ENCODE data around the gene UBE2G1.
A peak's percentile ranks its signal among the peaks of the same experiment; 100 is the strongest.

UBE2G1 gene

GRCh38 chr17:4249452-4250029 is 116.9 kb downstream of the UBE2G1 start:
- no peak overlapping the region for H3K4me3 ChIP-seq (ENCODE audit: low read depth, low read length)
- TF ChIP-seq CTCF (conservative IDR thresholded peaks at IDR 0.05; ENCODE audit: low read depth, low read length), result peak; percentile 73
- DNase-seq (ENCODE audit: low read depth), result peak; percentile 70

- TF ChIP-seq CTCF (conservative IDR thresholded peaks at IDR 0.05; ENCODE audit: low read depth, low read length), result no peak
- H3K4me3 ChIP-seq (ENCODE audit: low read depth, low read length), result no peak overlapping the region
- DNase-seq (ENCODE audit: low read depth), result no peak
These were observed 117.8 kb downstream of the UBE2G1 start for GRCh38 chr17:4248504-4249277.

- H3K4me3 ChIP-seq (ENCODE audit: low read depth, low read length), result no peak overlapping the region
- no peak for TF ChIP-seq CTCF (conservative IDR thresholded peaks at IDR 0.05; ENCODE audit: low read depth, low read length)
- DNase-seq (ENCODE audit: low read depth), result peak; percentile 12
These were observed 118.5 kb downstream of the UBE2G1 start for GRCh38 chr17:4247971-4248388.

DNA sequence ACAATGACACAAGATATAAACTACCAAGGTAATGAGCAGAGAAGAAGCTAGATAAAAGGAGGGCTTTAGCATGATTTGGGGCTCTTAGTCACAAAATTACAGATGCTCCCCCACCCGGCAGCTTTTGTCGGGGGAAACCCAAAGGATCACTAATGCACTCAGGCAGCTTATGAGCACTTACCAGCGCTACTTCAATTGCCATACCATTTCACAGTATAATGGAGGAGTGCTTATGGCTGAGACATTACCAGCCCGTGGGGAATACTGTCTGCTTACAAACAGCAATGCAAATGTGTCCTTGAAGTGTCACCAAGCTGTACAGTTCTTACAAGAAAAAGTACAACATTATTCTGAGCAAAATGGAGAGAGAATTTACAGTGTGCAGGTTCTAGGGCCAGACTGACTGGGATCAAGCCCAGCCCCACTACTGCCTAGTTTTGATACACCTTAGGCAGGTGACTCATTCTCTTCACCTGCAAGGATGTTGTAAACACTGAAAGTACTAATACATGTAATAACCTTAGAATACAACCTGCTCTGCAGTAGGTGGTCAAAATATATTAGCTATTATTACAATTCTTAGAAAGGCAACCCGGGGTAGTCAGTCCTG is 119.0 kb downstream of the UBE2G1 start:
- TF ChIP-seq CTCF (conservative IDR thresholded peaks at IDR 0.05; ENCODE audit: low read depth, low read length), result no peak
- H3K4me3 ChIP-seq (ENCODE audit: low read depth, low read length), result no peak overlapping the region
- DNase-seq (ENCODE audit: low read depth), result no peak

DNA sequence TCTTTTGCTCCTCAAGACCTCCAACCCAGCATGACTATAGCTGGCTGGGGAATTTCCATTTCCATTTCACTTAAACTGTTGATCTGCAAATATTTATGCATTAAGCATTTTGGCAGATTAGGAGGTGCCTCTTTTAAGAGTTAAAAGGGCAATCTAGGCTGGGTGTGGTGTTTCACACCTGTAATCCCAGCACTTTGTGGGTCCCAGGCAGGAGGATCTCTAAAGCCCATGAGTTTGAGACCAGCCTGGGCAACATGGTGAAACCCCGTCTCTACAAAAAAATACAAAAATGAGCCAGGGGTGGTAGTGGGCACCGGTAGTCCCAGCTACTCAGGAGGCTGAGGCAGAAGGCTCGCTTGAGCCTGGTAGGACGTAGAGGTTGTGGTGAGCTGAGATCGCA is 119.8 kb downstream of the UBE2G1 start:
- DNase-seq (ENCODE audit: low read depth), result no peak
- H3K4me3 ChIP-seq (ENCODE audit: low read depth, low read length), result no peak overlapping the region
- TF ChIP-seq CTCF (conservative IDR thresholded peaks at IDR 0.05; ENCODE audit: low read depth, low read length), result no peak

- TF ChIP-seq CTCF (conservative IDR thresholded peaks at IDR 0.05; ENCODE audit: low read depth, low read length), result no peak
- DNase-seq (ENCODE audit: low read depth), result no peak
- H3K4me3 ChIP-seq (ENCODE audit: low read depth, low read length), result no peak overlapping the region
These were observed 124.9 kb downstream of the UBE2G1 start for GRCh38 chr17:4241535-4241934.

Data from choroid plexus epithelial cell (primary cell).